Measurements from ENCODE around the gene SLC22A5. TPM values are rescaled to one million over a fixed set of nuclear protein-coding genes. Genes with fewer than 3 reads are reported as not detected.

Gene SLC22A5
- total RNA-seq, 1 donor from 2014 or later = 13.1 TPM

DNA sequence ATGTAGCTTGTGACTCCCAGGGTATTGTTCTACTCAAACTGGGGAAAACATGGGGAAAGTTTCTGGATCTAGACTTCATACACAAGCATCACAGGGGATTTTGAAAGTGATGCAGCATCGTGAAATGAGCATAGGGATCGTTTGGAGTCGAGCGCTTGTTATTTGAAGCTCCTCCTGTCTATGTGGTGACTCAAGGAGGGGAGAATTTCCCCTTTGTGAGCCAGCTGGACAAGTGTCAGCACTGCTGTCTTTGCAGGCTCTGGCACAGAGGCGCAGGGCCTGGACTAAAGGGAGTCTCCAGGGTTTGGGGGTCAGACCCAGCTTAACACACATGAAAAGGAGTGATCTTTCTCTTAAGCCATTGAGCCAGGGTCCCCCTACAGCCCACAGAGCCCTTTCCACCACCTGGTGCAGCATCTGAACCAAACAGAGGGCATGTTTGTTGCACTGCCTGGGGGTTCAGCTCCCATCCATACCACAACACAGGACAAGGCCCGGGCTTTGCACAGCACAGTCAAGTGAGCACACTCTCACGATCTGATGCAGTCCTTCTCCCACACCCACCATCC, 70.1 kb downstream of the SLC22A5 start:
- H3K4me3 ChIP-seq (ENCODE audit: low read depth, low read length) = no peak overlapping the region
- no peak for TF ChIP-seq CTCF (conservative IDR thresholded peaks at IDR 0.05; ENCODE audit: low read depth, low read length)
- DNase-seq (ENCODE audit: low read depth) = peak; percentile 36

- no peak overlapping the region for H3K4me3 ChIP-seq (ENCODE audit: low read depth, low read length)
- no peak for DNase-seq (ENCODE audit: low read depth)
- no peak for TF ChIP-seq CTCF (conservative IDR thresholded peaks at IDR 0.05; ENCODE audit: low read depth, low read length)
Measured at GRCh38 chr5:132444061-132444460, 74.6 kb downstream of the SLC22A5 start.

Other genes with a start within 250 kb of the SLC22A5 start
- 33.6 and 92.0 TPM in 2 replicates for gene P4HA2, start 141.9 kb upstream of the SLC22A5 start, total RNA-seq
- 85.7 and 129 TPM in 2 replicates for gene PDLIM4, start 112.0 kb upstream of the SLC22A5 start, total RNA-seq
- 0.75 and 1.6 TPM in 2 replicates for gene SLC22A4, start 75.3 kb upstream of the SLC22A5 start, total RNA-seq
- gene IRF1, start 121.1 kb downstream of the SLC22A5 start, total RNA-seq = 33.0 and 41.5 TPM in 2 replicates
- not detected in 2 replicates for gene IL5, start 173.8 kb downstream of the SLC22A5 start, total RNA-seq
- 12.4 and 21.3 TPM in 2 replicates for gene RAD50, start 187.3 kb downstream of the SLC22A5 start, total RNA-seq